ENCODE results near the gene PRICKLE2.

PRICKLE2 gene

DNA sequence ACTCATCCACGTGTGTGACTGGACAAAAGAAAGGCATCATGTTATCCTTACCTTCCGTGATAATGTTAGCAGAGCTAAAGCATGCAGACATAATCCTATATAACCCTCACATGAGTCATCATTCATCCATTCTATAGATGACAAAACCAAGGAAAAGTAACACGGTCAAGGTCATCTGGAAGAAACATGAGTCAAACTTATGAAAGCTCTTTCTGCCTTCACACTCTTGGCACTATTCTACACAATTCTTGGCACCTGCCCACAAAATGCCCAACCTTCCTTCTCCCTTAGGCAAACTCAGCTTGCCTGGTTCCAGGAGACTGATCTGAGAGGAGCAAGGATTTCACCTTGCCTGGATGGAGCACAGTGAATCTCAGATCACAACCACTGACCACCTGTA lies 66.9 kb downstream of the PRICKLE2 start:
- DNase-seq (ENCODE audit: low read depth) = no peak
- no peak for TF ChIP-seq CTCF (IDR thresholded peaks at IDR 0.05; ENCODE audit: control insufficient read depth, insufficient read depth, low read depth, low read length, missing control alignments)
- H3K4me3 ChIP-seq (ENCODE audit: control insufficient read depth, low read depth, low read length) = no peak overlapping the region

DNA sequence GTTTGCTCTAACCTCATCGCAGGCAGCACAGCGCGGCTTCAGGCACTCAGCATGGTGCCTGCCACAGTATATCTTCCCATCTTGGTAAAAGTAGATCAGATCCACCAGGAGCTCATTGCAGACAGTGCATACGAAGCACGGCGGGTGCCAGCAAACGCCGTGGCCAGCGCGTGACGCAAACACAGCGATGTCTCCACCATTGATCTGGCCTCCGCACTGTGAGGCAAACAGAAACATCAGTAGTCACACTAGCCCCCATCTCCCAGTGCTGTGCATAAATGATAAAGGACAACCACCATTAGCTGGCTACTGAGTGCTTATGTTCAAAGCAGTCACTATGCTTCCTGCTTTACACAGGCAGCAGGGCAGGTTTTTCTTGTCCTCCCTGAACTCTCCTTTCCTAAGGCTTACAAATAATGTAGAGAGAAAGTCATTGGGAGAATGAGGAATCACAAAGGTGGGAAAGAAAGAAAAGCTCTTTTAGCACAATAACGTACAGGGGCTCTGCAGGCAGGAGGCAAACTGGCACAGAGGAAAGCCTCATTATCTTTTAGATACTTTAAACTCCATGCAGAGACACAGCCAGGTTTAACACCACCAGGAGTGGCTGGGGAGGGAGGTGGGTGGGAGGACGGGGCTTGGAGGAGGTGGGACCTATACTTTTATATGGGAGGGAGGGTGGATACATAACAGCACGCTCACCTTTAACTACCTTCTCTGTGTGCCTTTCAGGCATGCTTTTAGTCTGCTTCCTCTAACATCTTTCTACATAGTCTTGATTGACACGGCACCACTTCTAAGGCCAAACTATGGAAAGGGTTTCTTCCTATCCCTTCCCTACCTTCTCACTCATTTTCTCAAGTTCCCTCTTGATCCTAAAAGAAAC lies 67.9 kb downstream of the PRICKLE2 start:
- TF ChIP-seq CTCF (IDR thresholded peaks at IDR 0.05; ENCODE audit: control insufficient read depth, insufficient read depth, low read depth, low read length, missing control alignments) = no peak
- DNase-seq (ENCODE audit: low read depth) = no peak
- H3K4me3 ChIP-seq (ENCODE audit: control insufficient read depth, low read depth, low read length) = no peak overlapping the region

DNA sequence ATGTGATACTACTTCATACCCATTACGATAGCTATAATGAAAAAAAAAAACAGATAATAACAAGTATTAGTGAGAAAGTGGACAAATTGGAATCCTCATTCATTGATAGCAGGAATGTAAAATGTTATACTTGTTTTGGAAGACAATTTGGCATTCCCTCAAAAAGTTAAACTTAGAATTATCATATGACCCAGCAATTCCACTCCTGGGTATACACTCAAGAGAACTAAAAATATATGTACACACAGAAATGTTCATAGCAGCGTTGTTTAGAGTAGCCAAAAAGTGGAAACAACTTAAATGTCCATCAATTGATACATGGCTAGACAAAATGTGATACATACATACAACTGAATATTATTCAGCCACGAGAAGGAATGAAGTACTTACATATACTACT lies 69.9 kb downstream of the PRICKLE2 start:
- no peak overlapping the region for H3K4me3 ChIP-seq (ENCODE audit: control insufficient read depth, low read depth, low read length)
- DNase-seq (ENCODE audit: low read depth) = no peak
- TF ChIP-seq CTCF (IDR thresholded peaks at IDR 0.05; ENCODE audit: control insufficient read depth, insufficient read depth, low read depth, low read length, missing control alignments) = no peak

- no peak overlapping the region for H3K4me3 ChIP-seq (ENCODE audit: control insufficient read depth, low read depth, low read length)
- no peak for TF ChIP-seq CTCF (IDR thresholded peaks at IDR 0.05; ENCODE audit: control insufficient read depth, insufficient read depth, low read depth, low read length, missing control alignments)
- DNase-seq (ENCODE audit: low read depth) = no peak
Measured at GRCh38 chr3:64152676-64153466, 72.4 kb downstream of the PRICKLE2 start.

GRCh38 chr3:64152086-64152485 lies 73.2 kb downstream of the PRICKLE2 start:
- DNase-seq (ENCODE audit: low read depth) = peak; percentile 59
- H3K4me3 ChIP-seq (ENCODE audit: control insufficient read depth, low read depth, low read length) = no peak overlapping the region
- no peak for TF ChIP-seq CTCF (IDR thresholded peaks at IDR 0.05; ENCODE audit: control insufficient read depth, insufficient read depth, low read depth, low read length, missing control alignments)

DNA sequence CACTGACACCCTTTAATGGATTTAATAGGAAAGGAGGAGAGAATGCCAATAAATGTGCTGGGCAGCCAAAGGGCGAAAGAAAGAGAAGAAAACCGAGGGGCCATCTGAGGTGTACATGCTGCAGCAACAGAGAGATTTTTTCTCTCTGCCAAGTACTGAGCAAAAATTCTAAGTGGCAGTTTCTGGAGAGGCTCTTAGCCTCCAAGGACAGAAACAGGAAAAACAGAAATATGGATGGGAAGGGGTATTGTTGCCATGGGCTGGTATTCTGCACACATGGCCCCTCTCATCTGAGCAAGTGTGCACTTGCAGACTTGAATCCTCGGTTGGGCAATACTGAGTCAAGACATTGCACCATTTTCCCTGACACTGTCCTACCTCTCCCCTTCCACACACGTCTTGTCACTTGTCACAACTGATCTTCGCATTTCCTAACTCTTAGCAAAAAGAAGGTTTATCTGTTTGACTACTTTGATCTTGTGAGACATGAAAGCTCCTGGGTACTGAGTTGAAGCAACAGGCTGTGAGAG lies 73.9 kb downstream of the PRICKLE2 start:
- no peak for DNase-seq (ENCODE audit: low read depth)
- no peak overlapping the region for H3K4me3 ChIP-seq (ENCODE audit: control insufficient read depth, low read depth, low read length)
- TF ChIP-seq CTCF (IDR thresholded peaks at IDR 0.05; ENCODE audit: control insufficient read depth, insufficient read depth, low read depth, low read length, missing control alignments) = no peak
